H1 (cell line): ENCODE results near the gene CNGA1.

Source experiments
- CBX5 ChIP-seq: fragments of 300-800, 300-1000 bp; sonication (generic); IDR thresholded peaks from 2 replicates; pipeline ENCODE4 v1.7.1; 2016; ENCODE audit warnings: antibody characterized with exemption, low read length, low read depth
- CEBPB ChIP-seq: IDR thresholded peaks from 2 replicates; pipeline ENCODE4 v1.6.1; 2012; ENCODE audit warnings: low read depth, low read length
- CTCF ChIP-seq, 3 experiments: IDR thresholded peaks; 1 replicate in 2 of 3; 2 replicates in 1 of 3; pipeline versions ENCODE4 v1.5.1 to v1.6.1; 2011; ENCODE audit warnings: low read length in 3 of 3, mild to moderate bottlenecking in 3 of 3, inconsistent platforms in 2 of 3, low read depth in 1 of 3, moderate library complexity in 1 of 3; ENCODE audit not compliant: insufficient read depth in 1 of 3; ENCODE audit errors: control extremely low read depth in 1 of 3
- EP300 ChIP-seq, 2 experiments: IDR thresholded peaks; 1 replicate in 1 of 2; 2 replicates in 1 of 2; pipeline ENCODE4 v1.6.1; 2011 to 2012; ENCODE audit warnings: low read depth in 2 of 2, low read length in 2 of 2, mild to moderate bottlenecking in 2 of 2, borderline replicate concordance in 1 of 2, inconsistent platforms in 1 of 2, moderate library complexity in 1 of 2
- HDAC6 ChIP-seq: IDR thresholded peaks from one replicate; pipeline ENCODE4 v1.7.1; 2012; ENCODE audit warnings: low read depth, mild to moderate bottlenecking, inconsistent platforms, low read length, moderate library complexity
- KDM5A ChIP-seq: fragments of 200-600 bp; IDR thresholded peaks from 2 replicates; pipeline ENCODE4 v1.7.1; 2012; ENCODE audit warnings: mild to moderate bottlenecking, low read length, inconsistent platforms, mixed read lengths
- MAX ChIP-seq: IDR thresholded peaks from 2 replicates; pipeline ENCODE4 v1.6.1; 2012; ENCODE audit warnings: inconsistent platforms
- NANOG ChIP-seq: IDR thresholded peaks from 2 replicates; pipeline ENCODE4 v1.6.1; 2011; ENCODE audit warnings: low read length, low read depth, mild to moderate bottlenecking, inconsistent platforms; ENCODE audit not compliant: insufficient read depth, poor library complexity, severe bottlenecking
- POLR2A ChIP-seq, 2 experiments: IDR thresholded peaks; 1 replicate in 1 of 2; 2 replicates in 1 of 2; pipeline ENCODE4 v1.6.1; 2011; ENCODE audit warnings: low read depth in 2 of 2, low read length in 2 of 2, mild to moderate bottlenecking in 2 of 2; ENCODE audit errors: control extremely low read depth in 1 of 2
- RAD21 ChIP-seq, 2 experiments: IDR thresholded peaks in 1 of 2; conservative IDR thresholded peaks in 1 of 2; 2 replicates each; pipeline ENCODE4 v1.6.1; 2011; ENCODE audit warnings: low read depth in 2 of 2, low read length in 2 of 2, improper control_type of control experiment in 1 of 2, inconsistent platforms in 1 of 2, mild to moderate bottlenecking in 1 of 2, moderate library complexity in 1 of 2
- SIN3A ChIP-seq, 2 experiments: IDR thresholded peaks in 1 of 2; conservative IDR thresholded peaks in 1 of 2; 2 replicates each; pipeline ENCODE4 v1.6.1; 2011 to 2012; ENCODE audit warnings: low read length in 2 of 2, improper control_type of control experiment in 1 of 2, low read depth in 1 of 2, mild to moderate bottlenecking in 1 of 2
- SRF ChIP-seq: IDR thresholded peaks from 2 replicates; pipeline ENCODE4 v1.6.1; 2011; ENCODE audit warnings: mild to moderate bottlenecking, low read depth, low read length, moderate library complexity

GRCh38 chr4:48015216-48015615 is 1.3 kb downstream of the CNGA1 start:
- TF ChIP-seq CEBPB (no peak), RAD21 (IDR thresholded peaks at IDR 0.05 in 1 of 2, conservative IDR thresholded peaks at IDR 0.05 in 1 of 2; ENCODE audit: low read depth in 2 of 2, low read length in 2 of 2) (no peak), EP300 (IDR thresholded peaks at IDR 0.05; ENCODE audit: borderline replicate concordance in 1 of 2, low read depth in 2 of 2, low read length in 2 of 2) (no peak), POLR2A (IDR thresholded peaks at IDR 0.05; ENCODE audit: control extremely low read depth in 1 of 2, low read depth in 2 of 2, low read length in 2 of 2) (no peak), CTCF (IDR thresholded peaks at IDR 0.05; ENCODE audit: control extremely low read depth in 1 of 3, insufficient read depth in 1 of 3, low read depth in 1 of 3, low read length in 3 of 3) (no peak), MAX (no peak), NANOG (no peak), SRF (no peak), SIN3A (conservative IDR thresholded peaks at IDR 0.05 in 1 of 2, IDR thresholded peaks at IDR 0.05 in 1 of 2; ENCODE audit: low read depth in 1 of 2, low read length in 2 of 2) (no peak), HDAC6 (no peak), CBX5 (no peak), KDM5A (no peak)
